Measurements from ENCODE around the gene GMPR. TPM values are rescaled to one million over a fixed set of nuclear protein-coding genes. Genes with fewer than 3 reads are reported as not detected.

GMPR gene
- total RNA-seq, 1 experiment from 2014 or later = 33.5 TPM

DNA sequence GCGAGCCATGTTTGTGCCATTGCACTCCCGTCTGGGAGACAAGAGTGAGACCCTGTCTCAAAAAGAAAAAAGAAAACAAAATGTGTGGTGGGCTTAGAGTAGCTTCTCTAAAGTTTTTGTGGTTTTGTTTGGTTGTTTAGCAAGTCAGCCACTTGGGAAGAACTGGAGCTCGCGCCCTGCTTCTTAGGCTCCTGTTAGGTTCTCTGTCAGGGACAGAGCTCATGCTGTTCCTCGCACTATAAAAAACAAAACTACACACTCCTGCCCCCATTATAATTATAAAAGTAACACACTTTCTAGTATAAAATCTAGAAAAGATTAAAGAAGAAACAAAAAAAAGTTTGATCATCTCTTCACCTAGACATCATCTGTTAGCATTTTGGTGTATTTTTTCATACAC is 33.0 kb downstream of the GMPR start:
- DNase-seq (ENCODE audit: low read depth) = no peak

DNA sequence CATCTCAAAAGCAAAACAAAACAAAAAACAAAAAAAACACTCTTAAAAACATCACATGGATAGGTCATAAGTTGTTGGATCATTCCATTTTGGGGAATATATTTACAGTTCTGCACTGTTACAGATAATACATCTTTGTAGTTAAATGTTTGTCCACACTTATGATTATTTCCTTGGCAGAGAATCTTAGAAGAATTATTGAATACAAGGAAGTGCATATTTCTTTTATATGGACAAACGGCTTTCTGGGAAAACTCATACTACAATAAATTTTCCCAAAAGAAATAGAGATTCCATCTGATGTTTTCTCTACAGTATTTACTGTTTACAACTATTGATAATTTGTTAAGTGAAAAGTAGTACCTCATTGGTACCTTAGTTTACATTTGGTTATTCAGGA is 33.8 kb downstream of the GMPR start:
- no peak for DNase-seq (ENCODE audit: low read depth)

DNA sequence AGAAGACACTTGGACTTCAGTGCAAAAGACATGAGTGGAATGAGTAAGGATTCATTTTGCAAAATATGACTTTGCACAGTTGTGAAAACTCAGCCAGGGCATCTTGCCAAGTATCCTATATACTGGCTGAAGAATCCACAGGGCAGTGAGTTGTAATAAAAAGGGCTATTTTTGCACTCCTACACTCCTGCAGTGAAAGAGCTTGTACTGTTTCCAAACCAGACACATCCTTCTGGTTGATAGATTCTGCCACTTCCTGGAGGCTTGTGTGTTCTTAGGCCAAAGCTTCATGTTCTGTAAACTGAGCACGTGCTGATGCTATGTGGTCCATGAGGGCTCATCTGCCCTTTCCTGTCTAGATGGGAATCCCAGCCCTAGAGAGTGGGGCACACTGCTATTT is 34.9 kb downstream of the GMPR start:
- peak; percentile 78 for DNase-seq (ENCODE audit: low read depth)

DNA sequence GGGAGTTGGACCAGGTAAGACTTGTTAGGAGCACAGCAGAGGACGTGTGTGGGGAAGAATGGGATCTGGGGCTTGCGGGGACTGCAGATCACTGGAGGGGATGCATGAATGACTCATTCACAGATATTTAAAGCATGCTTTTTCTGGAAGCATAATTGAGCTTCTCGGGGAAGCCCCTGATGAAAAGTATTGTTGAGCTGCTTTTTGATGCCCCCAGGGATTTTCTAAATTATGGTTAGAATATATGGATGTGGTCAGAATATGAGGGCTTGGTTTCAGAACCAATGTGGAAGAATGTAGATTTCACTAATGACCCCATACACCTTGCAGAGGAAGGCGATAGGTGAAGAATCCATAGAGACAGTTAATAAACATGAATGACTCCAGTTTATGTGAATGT is 36.1 kb downstream of the GMPR start:
- peak; percentile 45 for DNase-seq (ENCODE audit: low read depth)

DNA sequence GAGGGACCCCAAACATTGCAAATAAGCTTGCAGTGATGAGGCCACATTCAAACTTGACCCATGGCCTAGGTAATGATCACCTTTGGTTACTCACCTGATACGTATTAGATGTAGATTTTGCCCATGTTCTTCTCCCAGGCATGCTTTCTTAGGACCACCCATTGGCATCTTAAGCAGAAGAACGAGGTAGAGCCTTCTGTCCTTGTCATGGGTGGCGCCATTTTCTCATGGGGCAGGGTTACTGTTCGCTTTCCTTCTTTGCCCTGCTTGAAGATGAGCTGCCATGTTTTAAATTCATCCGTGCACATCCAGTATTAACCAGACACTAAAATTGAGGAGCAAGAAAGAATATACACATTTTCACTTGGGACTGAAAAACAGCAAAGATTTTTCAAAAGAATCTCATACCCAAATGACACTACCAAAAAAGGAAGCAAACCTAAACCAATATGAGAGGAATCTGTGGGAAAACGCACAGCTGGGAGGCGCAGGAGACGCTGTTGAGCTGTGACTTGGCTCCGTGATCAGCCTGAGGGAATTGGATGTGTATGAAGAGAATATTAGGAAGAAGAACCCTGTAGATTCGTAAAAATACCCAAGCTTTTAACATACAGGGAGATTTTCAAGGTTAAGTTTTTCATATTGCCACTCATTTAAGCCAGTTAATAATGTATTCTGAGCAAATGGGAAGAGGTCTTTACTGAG is 36.6 kb downstream of the GMPR start:
- no peak for DNase-seq (ENCODE audit: low read depth)

DNA sequence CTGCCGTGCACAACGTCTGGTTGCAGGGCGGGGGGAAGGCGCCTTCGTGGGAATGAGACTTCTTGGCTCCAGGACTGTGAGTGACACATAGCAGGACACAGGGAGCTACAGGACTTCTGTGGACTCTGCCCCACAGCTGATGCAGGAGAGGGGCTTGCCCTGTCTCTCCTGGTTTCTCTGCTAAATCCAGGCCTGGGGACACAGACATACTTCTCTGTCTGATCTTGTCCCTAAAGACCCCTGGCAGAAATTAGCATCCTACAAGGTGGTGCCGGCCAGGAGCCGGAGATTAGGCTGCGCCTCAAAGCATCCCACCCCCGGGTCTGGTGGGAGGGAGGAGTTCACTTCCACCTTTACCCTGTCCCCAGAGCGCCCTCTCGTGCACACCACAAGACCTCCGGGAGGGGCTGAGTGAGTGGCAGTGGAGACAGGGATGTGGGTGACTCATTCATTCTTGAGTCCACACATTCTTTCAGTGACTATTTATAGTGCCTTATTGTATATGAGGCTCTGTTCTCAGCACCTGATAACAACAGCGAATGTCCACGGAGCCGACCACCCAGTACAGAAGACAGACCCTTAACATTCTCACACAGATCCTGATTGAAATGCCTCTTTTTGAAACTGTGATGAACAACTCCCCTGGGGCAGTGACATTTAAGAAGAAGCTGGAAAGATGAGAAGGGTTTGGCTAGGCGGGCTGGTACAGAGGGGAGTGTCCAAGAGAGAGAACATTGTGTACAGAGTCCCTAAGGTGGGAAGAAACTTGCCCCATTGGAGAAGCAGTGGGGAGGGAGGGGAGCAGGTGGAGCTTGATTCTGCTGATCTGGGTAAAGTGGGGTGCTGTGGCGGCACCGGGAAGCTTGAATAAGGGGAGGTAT is 39.0 kb downstream of the GMPR start:
- peak; percentile 91 for DNase-seq (ENCODE audit: low read depth)

DNA sequence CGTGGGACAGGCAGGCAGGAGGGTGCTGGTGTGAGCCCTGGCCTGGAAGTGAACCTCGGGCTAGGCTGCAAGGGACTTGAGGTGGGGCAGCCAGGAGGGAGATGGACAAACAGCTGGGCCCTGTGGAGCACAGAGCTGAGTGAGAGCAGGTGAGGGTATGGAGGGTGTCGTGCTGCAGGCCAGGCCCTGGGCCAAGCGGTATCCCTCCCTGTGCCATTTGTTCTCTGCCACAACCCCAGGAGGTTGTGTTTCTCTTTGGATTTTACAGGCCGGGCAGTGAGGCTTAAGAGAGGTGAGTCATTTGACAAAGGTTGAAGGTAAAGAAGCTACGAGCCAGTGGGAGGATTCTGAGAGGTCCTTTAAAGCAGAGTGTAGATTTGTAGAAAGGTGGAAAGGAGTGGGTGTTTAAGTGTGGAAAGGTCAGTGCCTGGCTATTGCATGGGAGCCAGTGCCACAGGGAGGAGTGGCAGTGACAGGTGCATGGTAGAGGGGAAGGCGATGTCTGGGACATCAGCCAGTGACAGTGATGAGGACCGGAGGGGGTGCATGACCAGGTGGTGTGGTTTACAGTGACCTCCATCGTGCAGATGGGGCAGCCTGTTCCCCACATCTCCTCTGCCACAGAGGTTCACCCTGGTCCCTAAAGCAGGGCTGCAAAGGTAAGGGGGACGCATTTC is 39.8 kb downstream of the GMPR start:
- DNase-seq (ENCODE audit: low read depth) = no peak

DNA sequence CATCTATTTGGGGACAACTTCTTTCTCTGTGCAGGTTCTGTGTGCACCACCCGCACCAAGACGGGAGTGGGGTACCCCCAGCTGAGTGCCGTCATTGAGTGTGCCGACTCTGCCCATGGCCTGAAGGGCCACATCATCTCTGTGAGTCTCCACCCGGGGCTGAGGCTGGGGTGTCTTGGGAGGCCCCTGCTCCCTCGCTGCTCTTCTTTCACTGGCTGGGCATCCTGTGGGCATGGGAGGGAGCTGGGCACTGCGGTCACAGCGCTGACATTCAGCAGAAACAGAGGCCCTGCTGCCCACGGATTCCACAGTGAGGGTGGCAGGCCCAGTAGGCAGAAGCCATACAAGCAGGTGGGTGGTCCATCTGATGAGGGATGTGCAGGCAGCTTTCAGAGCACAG is 40.4 kb downstream of the GMPR start:
- DNase-seq (ENCODE audit: low read depth) = no peak

DNA sequence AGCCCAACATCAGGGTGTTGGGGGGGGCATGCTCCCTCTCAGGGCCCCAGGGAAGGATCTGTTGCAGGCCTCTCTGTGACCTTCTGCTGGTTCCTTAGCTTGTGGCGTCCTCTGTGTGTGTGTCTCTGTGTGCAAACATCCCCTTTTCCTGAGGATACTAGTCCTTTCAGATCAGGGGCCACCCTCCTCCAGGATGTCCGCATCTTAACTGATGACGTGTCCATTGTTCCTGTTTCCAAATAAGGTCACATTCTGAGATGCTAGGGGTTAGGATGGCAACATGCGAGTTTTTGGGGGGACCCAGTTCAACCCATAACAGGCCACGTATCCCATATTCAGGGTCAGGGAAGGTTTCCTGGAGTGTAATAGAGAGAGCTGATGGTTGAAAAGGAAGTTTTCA is 40.9 kb downstream of the GMPR start:
- DNase-seq (ENCODE audit: low read depth) = no peak

DNA sequence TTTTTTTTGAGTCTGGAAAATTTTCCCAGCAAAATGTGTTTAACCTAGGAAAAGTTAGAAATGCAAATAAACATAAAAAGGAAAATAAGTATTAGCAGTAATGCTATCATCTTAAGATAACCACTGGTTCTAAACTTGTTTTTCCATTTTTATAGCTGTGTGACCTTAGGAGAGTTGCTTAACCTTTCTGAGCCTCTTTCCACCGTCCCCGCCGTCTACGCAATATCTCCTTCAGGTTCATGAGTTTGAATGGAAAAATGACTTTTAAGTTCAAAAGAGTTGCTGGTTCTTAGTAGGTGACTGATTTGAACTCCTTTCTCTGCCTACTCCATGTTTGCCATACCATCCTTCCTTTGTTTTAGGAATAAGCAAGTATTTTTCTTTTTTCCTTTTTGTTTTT is 44.0 kb downstream of the GMPR start:
- no peak for DNase-seq (ENCODE audit: low read depth)

DNA sequence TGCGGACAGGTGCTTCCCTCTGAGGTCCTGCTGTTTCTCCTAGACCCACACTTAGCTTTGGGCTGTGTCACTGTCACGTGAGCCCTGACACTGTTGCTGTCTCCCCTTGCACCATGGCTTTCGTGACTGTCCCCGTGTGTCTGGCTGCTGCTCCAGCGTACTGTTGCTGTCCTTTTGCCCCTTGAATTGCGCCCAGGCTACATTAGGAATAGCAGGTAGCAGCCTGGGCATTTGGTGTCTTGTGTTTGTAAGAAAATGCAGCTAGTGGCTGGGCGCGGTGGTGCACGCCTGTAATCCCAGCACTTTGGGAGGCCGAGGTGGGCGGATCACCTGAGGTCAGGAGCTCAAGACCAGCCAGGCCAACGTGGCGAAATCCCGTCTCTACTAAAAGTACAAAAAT is 46.1 kb downstream of the GMPR start:
- no peak for DNase-seq (ENCODE audit: low read depth)

DNA sequence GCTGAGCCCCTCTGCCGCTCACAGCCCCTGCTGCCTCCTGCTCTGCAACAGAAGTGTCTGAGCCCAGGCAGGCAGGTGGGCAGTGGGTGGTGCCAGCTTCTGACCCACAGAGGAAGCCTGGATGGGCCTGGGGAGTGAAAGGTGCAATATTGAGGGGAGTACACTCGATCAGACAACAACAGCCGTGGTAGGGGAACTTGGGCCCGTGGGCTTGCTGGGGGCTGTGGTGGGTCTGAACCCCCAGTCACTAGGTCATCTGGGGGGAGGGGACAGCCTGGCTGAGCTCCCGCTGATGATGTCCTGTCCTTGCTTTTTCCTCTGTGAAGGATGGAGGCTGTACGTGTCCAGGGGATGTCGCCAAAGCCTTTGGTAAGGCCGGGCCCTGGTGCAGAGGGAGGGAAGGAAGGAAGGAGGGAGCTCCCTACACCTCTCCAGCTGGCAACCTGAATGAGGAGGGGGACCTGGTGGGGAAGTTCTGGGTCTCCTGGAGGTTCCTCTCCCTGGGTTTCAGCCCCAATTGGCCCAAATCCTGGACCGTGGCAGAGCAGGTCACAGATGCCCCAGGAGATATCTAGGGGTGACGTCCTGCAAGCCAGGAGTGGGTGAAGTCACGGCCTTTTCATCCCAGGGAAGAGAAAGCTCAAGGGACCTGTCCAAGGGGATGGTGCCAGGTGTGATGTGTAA is 47.2 kb downstream of the GMPR start:
- no peak for DNase-seq (ENCODE audit: low read depth)

DNA sequence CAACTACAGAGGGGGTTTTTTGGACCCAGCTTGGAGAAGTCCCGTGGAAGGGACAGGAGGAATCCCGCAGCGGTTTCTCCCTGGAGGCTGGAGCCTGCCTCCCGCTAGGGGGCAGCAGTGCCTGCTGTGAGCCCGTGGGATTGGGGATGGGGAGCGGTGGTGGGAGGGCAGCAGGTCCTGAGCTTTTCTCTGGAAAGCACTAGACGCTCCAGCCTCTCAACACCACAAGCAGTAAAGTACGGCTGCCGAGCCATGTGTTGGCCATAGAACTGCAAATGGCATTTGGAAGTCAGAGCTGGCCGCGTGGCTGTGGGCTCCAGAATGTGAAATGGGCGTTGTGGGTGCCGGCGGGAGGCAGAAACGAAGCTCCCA is 47.8 kb downstream of the GMPR start:
- peak; percentile 17 for DNase-seq (ENCODE audit: low read depth)

DNA sequence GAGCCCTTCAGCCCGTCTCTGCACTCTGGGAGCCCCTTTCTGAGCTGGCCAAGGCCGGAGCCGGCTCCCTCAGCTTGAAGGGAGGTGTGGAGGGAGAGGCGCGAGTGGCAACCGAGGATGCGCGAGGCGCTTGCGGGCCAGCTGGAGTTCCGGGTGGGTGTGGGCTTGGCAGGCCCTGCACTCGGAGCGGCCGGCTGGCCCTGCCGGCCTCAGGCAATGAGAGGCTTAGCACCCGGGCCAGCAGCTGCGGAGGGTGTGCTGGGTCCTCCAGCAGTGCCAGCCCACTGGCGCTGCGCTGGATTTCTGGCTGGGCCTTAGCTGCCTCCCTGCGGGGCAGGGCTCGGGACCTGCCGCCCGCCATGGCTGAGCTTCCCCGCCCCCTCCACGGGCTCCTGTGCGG is 49.8 kb downstream of the GMPR start:
- DNase-seq (ENCODE audit: low read depth) = no peak

DNA sequence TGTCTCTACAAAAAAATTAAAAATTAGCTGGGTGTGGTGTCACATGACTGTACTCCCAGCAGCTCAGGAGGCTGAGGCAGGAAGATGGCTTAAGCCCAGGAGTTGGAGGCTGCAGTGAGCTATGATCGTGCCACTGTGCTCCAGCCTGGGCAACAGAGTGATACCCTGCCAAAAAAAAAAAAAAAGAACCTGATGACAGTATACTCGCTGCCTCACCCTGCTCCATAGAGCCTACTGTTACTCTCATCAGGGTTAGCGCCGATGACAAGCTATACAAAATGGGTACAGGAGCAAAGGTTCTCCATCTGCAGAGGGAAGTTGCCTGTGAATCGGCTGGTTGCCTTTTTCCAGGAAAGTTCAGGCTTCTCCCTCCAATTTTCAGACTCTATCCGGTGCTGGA is 53.4 kb downstream of the GMPR start:
- DNase-seq (ENCODE audit: low read depth) = no peak

DNA sequence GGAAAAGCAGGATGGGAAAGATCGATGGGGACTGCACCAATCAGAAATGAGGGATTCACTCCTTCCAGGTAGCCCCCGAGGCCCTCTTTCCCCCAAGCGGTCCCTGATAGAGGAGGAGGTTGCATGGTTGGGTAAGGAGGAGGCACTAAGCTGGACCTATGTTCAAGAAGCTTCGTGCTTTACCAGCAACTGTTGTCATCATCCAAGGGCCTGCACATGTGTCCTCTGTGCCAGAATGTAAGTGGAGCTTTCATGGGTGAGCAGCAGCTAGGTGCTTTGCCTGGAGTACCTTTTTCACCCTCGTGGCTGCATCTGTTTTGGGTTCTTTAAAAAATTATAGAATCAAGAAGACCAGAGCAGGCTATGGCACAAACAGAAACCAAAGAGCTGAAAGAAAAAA is 54.0 kb downstream of the GMPR start:
- DNase-seq (ENCODE audit: low read depth) = no peak

DNA sequence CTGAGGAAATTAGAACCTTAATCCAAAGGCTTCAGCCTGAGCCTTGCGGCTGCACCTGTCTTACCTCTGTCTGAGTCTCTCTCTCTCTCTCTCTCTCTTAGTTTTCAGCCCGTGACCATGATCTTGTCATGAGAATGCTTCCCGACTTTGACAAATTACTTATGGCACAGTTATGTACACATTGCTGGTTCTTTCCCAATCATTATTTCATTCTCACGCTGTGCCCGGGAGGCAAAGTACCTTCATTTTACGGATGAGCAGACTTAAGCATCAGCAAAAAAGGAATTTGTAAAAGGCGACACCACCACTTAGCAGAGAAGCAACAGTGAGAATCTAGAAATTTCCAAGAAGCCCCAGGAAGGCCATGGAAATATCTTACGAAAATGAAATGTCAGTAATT is 54.6 kb downstream of the GMPR start:
- DNase-seq (ENCODE audit: low read depth) = no peak

DNA sequence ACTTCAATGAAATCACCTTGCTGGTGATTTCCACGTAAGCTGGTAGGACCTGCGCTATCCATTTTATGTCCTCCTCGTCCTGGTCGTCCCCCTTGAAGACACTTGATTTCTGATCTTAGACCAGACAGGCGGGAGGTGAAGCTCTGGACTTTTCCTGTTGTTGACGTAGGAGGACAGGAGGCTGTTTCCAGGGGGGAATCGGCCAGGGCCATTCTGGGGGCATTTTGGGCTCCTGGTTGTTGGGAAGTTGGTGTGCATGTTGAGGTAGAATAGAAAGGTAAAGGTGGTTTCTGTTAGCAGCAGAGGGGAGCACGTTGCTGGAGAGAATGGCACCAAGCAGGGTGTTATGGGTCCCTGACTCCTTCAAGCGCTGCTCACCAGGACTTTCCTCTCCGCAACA is 56.0 kb downstream of the GMPR start:
- DNase-seq (ENCODE audit: low read depth) = no peak

DNA sequence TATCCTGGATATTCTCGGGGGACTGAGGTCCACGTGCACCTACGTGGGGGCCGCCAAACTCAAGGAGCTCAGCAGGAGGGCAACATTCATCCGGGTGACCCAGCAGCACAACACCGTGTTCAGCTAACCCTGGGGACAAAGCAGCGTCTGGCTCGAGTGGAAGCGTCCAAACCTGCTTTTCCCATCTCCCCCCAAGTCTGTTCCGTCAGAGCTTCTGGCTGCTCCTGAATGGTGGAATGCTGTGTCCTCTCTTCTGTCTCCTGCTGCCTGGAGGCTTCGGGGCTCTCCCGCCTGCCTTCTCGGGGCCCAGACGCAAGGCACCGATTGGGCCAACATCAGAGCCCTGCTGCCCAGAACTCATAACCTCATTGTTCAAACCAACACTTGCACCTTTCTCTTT is 56.7 kb downstream of the GMPR start:
- DNase-seq (ENCODE audit: low read depth) = no peak

DNA sequence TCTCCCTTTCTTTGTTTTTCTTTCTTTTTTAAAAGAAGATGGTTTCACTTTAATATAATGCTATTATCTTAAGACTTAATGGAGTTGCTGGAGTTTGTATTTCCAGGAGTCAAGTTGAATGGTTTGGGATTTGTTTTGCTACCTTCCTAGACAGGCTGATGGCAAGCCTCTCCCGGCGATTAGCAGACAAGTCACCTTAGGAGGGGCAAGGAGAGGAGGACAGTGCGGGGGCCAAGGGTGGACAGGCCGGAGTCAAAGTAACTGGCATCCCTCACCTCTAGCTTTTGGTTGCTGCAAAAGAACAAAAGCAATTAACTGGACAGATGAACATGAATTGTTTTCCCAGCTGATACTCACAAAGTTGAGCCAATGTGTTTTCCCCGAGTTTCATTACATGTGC is 57.1 kb downstream of the GMPR start:
- DNase-seq (ENCODE audit: low read depth) = no peak

DNA sequence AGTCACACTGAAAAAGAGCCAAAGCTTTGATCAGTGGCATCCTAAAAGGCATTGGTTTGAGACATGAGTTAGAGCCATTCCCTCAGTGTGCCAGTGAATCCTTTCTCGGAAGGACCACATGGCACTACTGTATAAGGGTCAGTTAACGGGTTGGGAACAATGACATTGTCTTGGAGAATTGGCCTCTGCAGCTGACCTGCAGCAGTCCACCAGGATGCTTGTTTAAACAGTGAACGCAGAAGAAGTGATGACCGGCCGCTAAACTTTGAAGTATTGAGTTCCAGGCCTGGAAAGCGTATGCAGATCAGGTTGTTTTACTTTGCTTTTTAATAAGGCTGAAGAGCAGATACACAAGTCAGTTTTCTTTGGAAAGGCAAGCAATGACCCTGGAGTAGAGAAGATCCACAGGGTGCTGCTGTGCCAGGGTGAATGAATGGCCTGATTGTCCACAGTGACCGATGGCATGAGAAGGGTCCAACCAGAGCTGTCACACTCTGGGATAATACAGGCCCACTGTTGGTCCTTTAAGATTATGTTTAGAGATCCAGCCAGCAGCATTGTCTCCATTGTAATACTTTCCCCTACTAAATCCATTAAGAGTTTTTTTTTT is 57.8 kb downstream of the GMPR start:
- DNase-seq (ENCODE audit: low read depth) = peak; percentile 10

DNA sequence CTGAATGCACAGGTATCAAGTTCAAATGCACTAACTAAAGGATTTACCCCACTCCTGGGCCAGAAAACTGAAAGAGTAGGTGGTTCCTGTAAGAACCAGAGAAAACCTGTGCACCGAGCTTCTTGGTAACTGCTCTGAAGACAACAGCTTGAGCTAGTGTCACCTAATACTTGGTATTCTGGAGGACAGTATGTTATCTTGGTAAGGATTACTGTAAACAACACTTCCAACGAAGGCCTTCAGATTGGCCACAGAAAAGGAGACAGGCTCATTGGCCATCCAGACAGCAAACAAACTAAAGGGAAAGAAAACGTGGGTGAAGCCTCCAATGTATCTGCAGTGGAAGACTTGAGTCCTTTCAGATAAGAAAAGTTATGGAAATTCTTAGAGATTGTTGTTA is 61.5 kb downstream of the GMPR start:
- no peak for DNase-seq (ENCODE audit: low read depth)
